Body of pancreas (tissue), 4 donors: Measurements from ENCODE around the gene MSH4.

Experiments
- POLR2A ChIP-seq, 3 donors: fragments of 450-650 bp; IDR thresholded peaks; one replicate each; pipeline ENCODE4 v1.6.1; 2016; ENCODE audit warnings: antibody characterized with exemption in 3 of 3, mild to moderate bottlenecking in 2 of 3
- TF ChIP-seq, protein P1 (sequence below), 7 experiments: fragments of 450-650 bp in 4 of 7; fragments of 200-600 bp in 3 of 7; sonication (generic) in 3 of 7; IDR thresholded peaks; one replicate each; pipeline ENCODE4 v1.5.1; 2016 to 2019; ENCODE audit warnings: antibody characterized with exemption in 7 of 7

DNA sequence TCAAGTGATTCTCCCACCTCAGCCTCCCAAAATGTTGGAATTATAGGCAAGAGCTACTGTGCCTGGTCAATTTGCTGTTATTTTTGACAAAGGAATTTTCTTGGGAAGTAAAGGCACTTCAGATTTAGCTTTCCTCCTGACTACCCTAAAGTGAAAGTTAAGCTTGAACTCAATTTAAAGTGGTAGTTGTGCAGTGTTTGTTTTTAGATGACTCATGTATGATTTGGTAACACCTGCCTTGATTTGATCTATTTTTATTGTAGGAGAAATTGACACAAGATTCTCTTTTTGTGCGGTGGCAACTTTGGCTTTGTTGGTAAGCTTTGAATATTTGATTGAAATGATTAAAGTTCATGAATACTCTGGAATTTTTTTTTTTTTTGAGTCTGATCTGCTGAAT, 5.7 kb upstream of the MSH4 start:
- TF ChIP-seq, protein P1, sequence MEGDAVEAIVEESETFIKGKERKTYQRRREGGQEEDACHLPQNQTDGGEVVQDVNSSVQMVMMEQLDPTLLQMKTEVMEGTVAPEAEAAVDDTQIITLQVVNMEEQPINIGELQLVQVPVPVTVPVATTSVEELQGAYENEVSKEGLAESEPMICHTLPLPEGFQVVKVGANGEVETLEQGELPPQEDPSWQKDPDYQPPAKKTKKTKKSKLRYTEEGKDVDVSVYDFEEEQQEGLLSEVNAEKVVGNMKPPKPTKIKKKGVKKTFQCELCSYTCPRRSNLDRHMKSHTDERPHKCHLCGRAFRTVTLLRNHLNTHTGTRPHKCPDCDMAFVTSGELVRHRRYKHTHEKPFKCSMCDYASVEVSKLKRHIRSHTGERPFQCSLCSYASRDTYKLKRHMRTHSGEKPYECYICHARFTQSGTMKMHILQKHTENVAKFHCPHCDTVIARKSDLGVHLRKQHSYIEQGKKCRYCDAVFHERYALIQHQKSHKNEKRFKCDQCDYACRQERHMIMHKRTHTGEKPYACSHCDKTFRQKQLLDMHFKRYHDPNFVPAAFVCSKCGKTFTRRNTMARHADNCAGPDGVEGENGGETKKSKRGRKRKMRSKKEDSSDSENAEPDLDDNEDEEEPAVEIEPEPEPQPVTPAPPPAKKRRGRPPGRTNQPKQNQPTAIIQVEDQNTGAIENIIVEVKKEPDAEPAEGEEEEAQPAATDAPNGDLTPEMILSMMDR (IDR thresholded peaks at IDR 0.05): no peak
- no peak for TF ChIP-seq POLR2A (IDR thresholded peaks at IDR 0.05)
